Measurements from ENCODE around the gene SPOCK3.

The SPOCK3 gene

GRCh38 chr4:167041524-167041923, 192.8 kb downstream of the SPOCK3 start:
- no peaks in the 10 kb centered on the region for H3K4me1 ChIP-seq (ENCODE audit: insufficient read depth, poor library complexity, severe bottlenecking)
- H3K9me3 ChIP-seq (ENCODE audit: severe bottlenecking), result no peaks in the 10 kb centered on the region
- H3K36me3 ChIP-seq (ENCODE audit: low read depth), result no peaks in the 10 kb centered on the region
- DNase-seq (ENCODE audit: low spot score) (no peak), ATAC-seq (ENCODE audit: low read depth) (no peak)
- TF ChIP-seq CTCF (IDR thresholded peaks at IDR 0.05; ENCODE audit: poor library complexity, severe bottlenecking), result no peak
- no peak overlapping the region for H3K27ac ChIP-seq (ENCODE audit: poor library complexity, severe bottlenecking)
- no peak overlapping the region for H3K4me3 ChIP-seq (ENCODE audit: severe bottlenecking)
- H3K27me3 ChIP-seq (ENCODE audit: insufficient read depth, poor library complexity, severe bottlenecking), result no peaks in the 10 kb centered on the region

GRCh38 chr4:167035390-167035789, 198.9 kb downstream of the SPOCK3 start:
- Histone ChIP-seq H3K4me3 (ENCODE audit: severe bottlenecking) (no peak overlapping the region), H3K4me1 (ENCODE audit: insufficient read depth, poor library complexity, severe bottlenecking) (peaks cover 27% of the 10 kb centered on the region), H3K27me3 (ENCODE audit: insufficient read depth, poor library complexity, severe bottlenecking) (no peaks in the 10 kb centered on the region), H3K9me3 (ENCODE audit: severe bottlenecking) (no peaks in the 10 kb centered on the region), H3K36me3 (ENCODE audit: low read depth) (no peaks in the 10 kb centered on the region), H3K27ac (ENCODE audit: poor library complexity, severe bottlenecking) (no peak overlapping the region)
- ATAC-seq (ENCODE audit: low read depth) (no peak), DNase-seq (ENCODE audit: low spot score) (no peak)
- TF ChIP-seq CTCF (IDR thresholded peaks at IDR 0.05; ENCODE audit: poor library complexity, severe bottlenecking), result no peak

GRCh38 chr4:167034983-167035382, 199.3 kb downstream of the SPOCK3 start:
- TF ChIP-seq CTCF (IDR thresholded peaks at IDR 0.05; ENCODE audit: poor library complexity, severe bottlenecking), result no peak
- no peaks in the 10 kb centered on the region for H3K36me3 ChIP-seq (ENCODE audit: low read depth)
- H3K9me3 ChIP-seq (ENCODE audit: severe bottlenecking), result no peaks in the 10 kb centered on the region
- H3K4me3 ChIP-seq (ENCODE audit: severe bottlenecking), result no peak overlapping the region
- no peaks in the 10 kb centered on the region for H3K27me3 ChIP-seq (ENCODE audit: insufficient read depth, poor library complexity, severe bottlenecking)
- no peak for ATAC-seq (ENCODE audit: low read depth)
- H3K4me1 ChIP-seq (ENCODE audit: insufficient read depth, poor library complexity, severe bottlenecking), result peaks cover 27% of the 10 kb centered on the region
- DNase-seq (ENCODE audit: low spot score), result no peak
- no peak overlapping the region for H3K27ac ChIP-seq (ENCODE audit: poor library complexity, severe bottlenecking)

- DNase-seq (ENCODE audit: low spot score) (no peak), ATAC-seq (ENCODE audit: low read depth) (peak; percentile 62)
- no peaks in the 10 kb centered on the region for H3K36me3 ChIP-seq (ENCODE audit: low read depth)
Observed at GRCh38 chr4:167032871-167033270, 201.4 kb downstream of the SPOCK3 start.

More at GRCh38 chr4:167032871-167033270, 201.4 kb downstream of the SPOCK3 start:
- no peaks in the 10 kb centered on the region for H3K9me3 ChIP-seq (ENCODE audit: severe bottlenecking)
- H3K27ac ChIP-seq (ENCODE audit: poor library complexity, severe bottlenecking), result peak overlapping the region; percentile 78
- H3K27me3 ChIP-seq (ENCODE audit: insufficient read depth, poor library complexity, severe bottlenecking), result no peaks in the 10 kb centered on the region
- no peak overlapping the region for H3K4me3 ChIP-seq (ENCODE audit: severe bottlenecking)
- peaks cover 27% of the 10 kb centered on the region for H3K4me1 ChIP-seq (ENCODE audit: insufficient read depth, poor library complexity, severe bottlenecking)
- TF ChIP-seq CTCF (IDR thresholded peaks at IDR 0.05; ENCODE audit: poor library complexity, severe bottlenecking), result no peak
